PC-9 (cell line): ENCODE data around the gene AIFM2.

Experiments used
- CTCF ChIP-seq: fragments of 200-600 bp; sonication (generic); conservative IDR thresholded peaks from 2 replicates; pipeline ENCODE4 v1.6.1; 2017; ENCODE audit warnings: mixed run types, antibody characterized with exemption, mild to moderate bottlenecking, moderate library complexity
- EZH2 ChIP-seq: fragments of 200-600 bp; sonication (generic); IDR thresholded peaks from 2 replicates; pipeline ENCODE4 v1.8.0; 2017; ENCODE audit warnings: antibody characterized with exemption, low read depth

DNA sequence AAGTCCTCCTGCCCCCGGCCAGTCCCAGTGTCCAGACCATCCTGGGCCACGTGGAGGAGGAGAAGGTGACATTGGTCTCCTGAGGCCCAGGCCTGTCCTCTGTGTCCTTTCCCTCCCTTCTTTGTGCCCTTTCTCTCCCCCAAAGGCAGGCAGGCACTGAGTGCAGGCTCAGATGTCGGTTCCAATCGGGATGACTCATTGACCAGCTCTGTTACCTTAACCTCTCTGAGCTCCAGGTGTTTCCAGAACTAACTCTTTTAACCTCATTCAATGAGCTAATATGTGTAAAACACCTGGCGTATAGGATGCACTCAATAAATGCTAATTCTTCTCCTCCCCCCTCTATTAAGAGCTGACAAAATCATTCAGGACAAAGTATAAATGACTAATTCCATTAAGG, 54.3 kb downstream of the AIFM2 start:
- TF ChIP-seq CTCF = no peak
- no peak for TF ChIP-seq EZH2
